ENCODE data around the gene TIGD7.

DNA sequence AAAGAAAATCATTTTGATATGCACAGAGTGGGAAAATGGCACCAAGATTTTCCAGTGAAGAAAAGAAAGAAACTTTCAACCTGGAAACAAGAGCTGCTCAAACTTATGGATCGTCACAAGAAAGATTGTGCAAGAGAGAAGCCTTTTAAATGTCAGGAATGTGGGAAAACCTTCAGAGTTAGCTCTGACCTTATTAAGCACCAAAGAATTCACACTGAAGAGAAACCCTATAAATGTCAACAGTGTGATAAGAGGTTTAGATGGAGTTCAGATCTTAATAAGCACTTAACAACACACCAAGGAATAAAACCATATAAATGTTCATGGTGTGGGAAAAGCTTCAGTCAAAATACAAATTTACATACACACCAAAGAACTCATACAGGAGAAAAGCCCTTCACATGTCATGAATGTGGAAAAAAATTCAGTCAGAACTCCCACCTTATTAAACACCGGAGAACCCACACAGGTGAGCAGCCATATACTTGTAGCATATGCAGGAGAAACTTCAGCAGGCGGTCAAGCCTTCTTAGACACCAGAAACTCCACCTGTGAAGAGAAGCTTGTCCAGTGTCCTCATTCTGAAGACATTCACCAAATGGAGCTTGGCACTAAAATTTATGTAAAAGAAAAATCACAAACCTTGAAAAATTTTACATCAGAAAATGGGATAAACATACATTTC, 12.2 kb upstream of the TIGD7 start:
- TF ChIP-seq, protein P1, sequence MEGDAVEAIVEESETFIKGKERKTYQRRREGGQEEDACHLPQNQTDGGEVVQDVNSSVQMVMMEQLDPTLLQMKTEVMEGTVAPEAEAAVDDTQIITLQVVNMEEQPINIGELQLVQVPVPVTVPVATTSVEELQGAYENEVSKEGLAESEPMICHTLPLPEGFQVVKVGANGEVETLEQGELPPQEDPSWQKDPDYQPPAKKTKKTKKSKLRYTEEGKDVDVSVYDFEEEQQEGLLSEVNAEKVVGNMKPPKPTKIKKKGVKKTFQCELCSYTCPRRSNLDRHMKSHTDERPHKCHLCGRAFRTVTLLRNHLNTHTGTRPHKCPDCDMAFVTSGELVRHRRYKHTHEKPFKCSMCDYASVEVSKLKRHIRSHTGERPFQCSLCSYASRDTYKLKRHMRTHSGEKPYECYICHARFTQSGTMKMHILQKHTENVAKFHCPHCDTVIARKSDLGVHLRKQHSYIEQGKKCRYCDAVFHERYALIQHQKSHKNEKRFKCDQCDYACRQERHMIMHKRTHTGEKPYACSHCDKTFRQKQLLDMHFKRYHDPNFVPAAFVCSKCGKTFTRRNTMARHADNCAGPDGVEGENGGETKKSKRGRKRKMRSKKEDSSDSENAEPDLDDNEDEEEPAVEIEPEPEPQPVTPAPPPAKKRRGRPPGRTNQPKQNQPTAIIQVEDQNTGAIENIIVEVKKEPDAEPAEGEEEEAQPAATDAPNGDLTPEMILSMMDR (IDR thresholded peaks at IDR 0.05), result no peak
- TF ChIP-seq POLR2A (IDR thresholded peaks at IDR 0.05), result no peak

Data from body of pancreas (tissue), 4 donors.